ENCODE measurements around the gene CORO7.

DNA sequence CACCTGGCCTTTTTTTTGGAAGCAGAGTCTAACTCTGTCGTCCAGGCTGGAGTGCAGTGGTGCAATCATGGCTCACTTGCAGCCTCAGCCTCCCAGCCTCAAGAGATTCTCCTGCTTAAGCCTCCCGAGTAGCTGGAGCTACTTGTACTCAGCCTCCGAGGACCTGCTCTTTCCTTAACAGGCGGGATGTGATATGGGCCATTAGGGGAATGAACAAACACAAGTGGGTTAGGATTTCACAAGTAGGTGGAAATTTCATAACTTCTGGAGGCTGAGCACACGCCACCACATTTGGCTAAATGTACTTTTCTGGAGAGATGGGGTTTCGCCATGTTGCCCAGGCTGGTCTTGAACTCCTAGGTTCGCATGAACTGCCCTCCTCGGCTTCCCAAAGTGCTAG is 69.4 kb downstream of the CORO7 start:
- no peak for TF ChIP-seq EZH2 (IDR thresholded peaks at IDR 0.05; ENCODE audit: borderline replicate concordance, low read depth, low read length, severe bottlenecking)
- TF ChIP-seq, protein P1, sequence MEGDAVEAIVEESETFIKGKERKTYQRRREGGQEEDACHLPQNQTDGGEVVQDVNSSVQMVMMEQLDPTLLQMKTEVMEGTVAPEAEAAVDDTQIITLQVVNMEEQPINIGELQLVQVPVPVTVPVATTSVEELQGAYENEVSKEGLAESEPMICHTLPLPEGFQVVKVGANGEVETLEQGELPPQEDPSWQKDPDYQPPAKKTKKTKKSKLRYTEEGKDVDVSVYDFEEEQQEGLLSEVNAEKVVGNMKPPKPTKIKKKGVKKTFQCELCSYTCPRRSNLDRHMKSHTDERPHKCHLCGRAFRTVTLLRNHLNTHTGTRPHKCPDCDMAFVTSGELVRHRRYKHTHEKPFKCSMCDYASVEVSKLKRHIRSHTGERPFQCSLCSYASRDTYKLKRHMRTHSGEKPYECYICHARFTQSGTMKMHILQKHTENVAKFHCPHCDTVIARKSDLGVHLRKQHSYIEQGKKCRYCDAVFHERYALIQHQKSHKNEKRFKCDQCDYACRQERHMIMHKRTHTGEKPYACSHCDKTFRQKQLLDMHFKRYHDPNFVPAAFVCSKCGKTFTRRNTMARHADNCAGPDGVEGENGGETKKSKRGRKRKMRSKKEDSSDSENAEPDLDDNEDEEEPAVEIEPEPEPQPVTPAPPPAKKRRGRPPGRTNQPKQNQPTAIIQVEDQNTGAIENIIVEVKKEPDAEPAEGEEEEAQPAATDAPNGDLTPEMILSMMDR (IDR thresholded peaks at IDR 0.05; ENCODE audit: borderline replicate concordance, extremely low read depth, low read length, poor library complexity, severe bottlenecking) = no peak
